ENCODE results near the gene CNDP1. TPM values are rescaled to one million over a fixed set of nuclear protein-coding genes. Genes with fewer than 3 reads are reported as not detected.
A peak's percentile ranks its signal among the peaks of the same experiment; 100 is the strongest.

CNDP1 gene
- total RNA-seq, 1 donor from 2014 or later = not detected

GRCh38 chr18:74506448-74507084 is 27.7 kb upstream of the CNDP1 start:
- DNase-seq (ENCODE audit: low read depth in 2 of 2) = no peak

GRCh38 chr18:74507097-74507881 is 27.0 kb upstream of the CNDP1 start:
- DNase-seq (ENCODE audit: low read depth in 2 of 2) = no peak

GRCh38 chr18:74507927-74508326 is 26.4 kb upstream of the CNDP1 start:
- no peak for DNase-seq (ENCODE audit: low read depth in 2 of 2)

- no peak for DNase-seq (ENCODE audit: low read depth in 2 of 2)
These were observed 25.9 kb upstream of the CNDP1 start for GRCh38 chr18:74508366-74508765.

GRCh38 chr18:74508821-74509225 is 25.5 kb upstream of the CNDP1 start:
- no peak for DNase-seq (ENCODE audit: low read depth in 2 of 2)

- no peak for DNase-seq (ENCODE audit: low read depth in 2 of 2)
These were observed 24.2 kb upstream of the CNDP1 start for GRCh38 chr18:74509856-74510769.

- DNase-seq (ENCODE audit: low read depth in 2 of 2) = no peak
These were observed 23.6 kb upstream of the CNDP1 start for GRCh38 chr18:74510770-74511095.

GRCh38 chr18:74511823-74512222 is 22.5 kb upstream of the CNDP1 start:
- DNase-seq (ENCODE audit: low read depth in 2 of 2) = no peak

- DNase-seq (ENCODE audit: low read depth in 2 of 2) = no peak
These were observed 21.8 kb upstream of the CNDP1 start for GRCh38 chr18:74512321-74513053.

- no peak for DNase-seq (ENCODE audit: low read depth in 2 of 2)
These were observed 21.0 kb upstream of the CNDP1 start for GRCh38 chr18:74513149-74513882.

- no peak for DNase-seq (ENCODE audit: low read depth in 2 of 2)
These were observed 20.5 kb upstream of the CNDP1 start for GRCh38 chr18:74513883-74514205.

- DNase-seq (ENCODE audit: low read depth in 2 of 2) = no peak
These were observed 19.3 kb upstream of the CNDP1 start for GRCh38 chr18:74514860-74515495.

- DNase-seq (ENCODE audit: low read depth in 2 of 2) = no peak
These were observed 18.6 kb upstream of the CNDP1 start for GRCh38 chr18:74515620-74516231.

GRCh38 chr18:74516271-74517235 is 17.7 kb upstream of the CNDP1 start:
- DNase-seq (ENCODE audit: low read depth in 2 of 2) = no peak

- no peak for DNase-seq (ENCODE audit: low read depth in 2 of 2)
These were observed 17.1 kb upstream of the CNDP1 start for GRCh38 chr18:74517236-74517630.

GRCh38 chr18:74518456-74519295 is 15.6 kb upstream of the CNDP1 start:
- DNase-seq (ENCODE audit: low read depth in 2 of 2) = no peak

- DNase-seq (ENCODE audit: low read depth in 2 of 2) = peak in 1 of 2 donors; percentile 24
These were observed 14.8 kb upstream of the CNDP1 start for GRCh38 chr18:74519320-74520095.
